B cell (primary cell): ENCODE results near the gene PITRM1. TPM values are rescaled to one million over a fixed set of nuclear protein-coding genes. Genes with fewer than 3 reads are reported as not detected.

Experiments used
- ATAC-seq: fragments of 200-7000 bp; cut with Tn5 transposase; one replicate; pipeline ENCODE4 v1.10.0; 2021; ENCODE audit warnings: low read depth, mild to moderate bottlenecking, moderate number of reproducible peaks, moderate library complexity
- CTCF ChIA-PET: fragments of 350-600 bp; sonication (Branson Sonifier 250); formaldehyde crosslinking; loops from one replicate; lab custom pipeline; 2021; ENCODE audit warnings: antibody characterized with exemption, inconsistent platforms; lab: Charles Lee
- POLR2A ChIA-PET: fragments of 350-600 bp; sonication (Branson Sonifier 250); formaldehyde crosslinking; loops from one replicate; lab custom pipeline; 2021; ENCODE audit warnings: antibody characterized with exemption; lab: Charles Lee
- DNase-seq: peaks from one replicate; pipeline ENCODE4 v3.0.0; 2013
- H2AFZ ChIP-seq: 2 replicates; pipeline ENCODE4 v1.6.1; 2012; ENCODE audit warnings: mild to moderate bottlenecking, low read depth, low read length; ENCODE audit not compliant: insufficient read depth, poor library complexity, severe bottlenecking
- H3K27ac ChIP-seq, 2 donors: 1 replicate in 1 of 2; 2 replicates in 1 of 2; pipeline ENCODE4 v1.5.1; 2012 to 2013; ENCODE audit warnings: low read length in 2 of 2, mild to moderate bottlenecking in 2 of 2, moderate library complexity in 1 of 2
- H3K27me3 ChIP-seq, 4 experiments: fragments of 200-600 bp in 1 of 4; sonication (generic) in 1 of 4; replicated peaks in 1 of 4; 1 replicate in 2 of 4; 2 replicates in 2 of 4; pipeline versions ENCODE4 v1.6.1 to v1.7.0; 2013 to 2016; ENCODE audit warnings: low read length in 3 of 4, mild to moderate bottlenecking in 2 of 4, mixed read lengths in 1 of 4, moderate library complexity in 1 of 4; ENCODE audit not compliant: insufficient read depth in 4 of 4, control insufficient read depth in 3 of 4; ENCODE audit errors: control extremely low read depth in 1 of 4
- H3K36me3 ChIP-seq, 2 experiments: replicated peaks in 1 of 2; 1 replicate in 1 of 2; 2 replicates in 1 of 2; pipeline versions ENCODE4 v1.6.1 to v1.7.1; 2013; ENCODE audit warnings: low read length in 1 of 2; ENCODE audit not compliant: insufficient read depth in 2 of 2, control insufficient read depth in 1 of 2; ENCODE audit errors: control extremely low read depth in 1 of 2, extremely low read depth in 1 of 2
- H3K4me1 ChIP-seq, 2 donors: fragments of 200-600 bp in 1 of 2; sonication (generic) in 1 of 2; 1 replicate in 1 of 2; 2 replicates in 1 of 2; pipeline versions ENCODE4 v1.5.1 to v1.6.1; 2013 to 2017; ENCODE audit warnings: low read length in 2 of 2; ENCODE audit not compliant: control insufficient read depth in 2 of 2, insufficient read depth in 2 of 2
- H3K4me2 ChIP-seq: replicated peaks from 2 replicates; pipeline ENCODE3; 2012; ENCODE audit warnings: mild to moderate bottlenecking, low read depth, low read length; ENCODE audit not compliant: poor library complexity, severe bottlenecking
- H3K4me3 ChIP-seq, 5 experiments: fragments of 200-600 bp in 1 of 5; sonication (generic) in 1 of 5; 1 replicate in 3 of 5; 2 replicates in 2 of 5; pipeline versions ENCODE4 v1.5.1 to v1.7.0; 2011 to 2016; ENCODE audit warnings: low read length in 4 of 5, mild to moderate bottlenecking in 4 of 5, low read depth in 2 of 5, control low read depth in 1 of 5, moderate library complexity in 1 of 5; ENCODE audit not compliant: insufficient read depth in 1 of 5; ENCODE audit errors: control extremely low read depth in 1 of 5, extremely low read depth in 1 of 5
- H3K79me2 ChIP-seq: fragments of 200-600 bp; sonication (generic); one replicate; pipeline ENCODE4 v1.6.0; 2016; ENCODE audit warnings: low read length; ENCODE audit not compliant: control insufficient read depth, insufficient read depth
- H3K9ac ChIP-seq: fragments of 200-600 bp; sonication (generic); 2 replicates; pipeline ENCODE4 v1.6.1; 2017; ENCODE audit warnings: mild to moderate bottlenecking, low read length, moderate library complexity
- H3K9me3 ChIP-seq, 3 donors: one replicate each; pipeline versions ENCODE4 v1.6.1 to v1.7.1; 2013; ENCODE audit warnings: low read length in 2 of 3; ENCODE audit not compliant: control insufficient read depth in 2 of 3, insufficient read depth in 1 of 3; ENCODE audit errors: control extremely low read depth in 1 of 3
- H4K20me1 ChIP-seq: 2 replicates; pipeline ENCODE4 v1.6.0; 2012; ENCODE audit warnings: mild to moderate bottlenecking, low read length; ENCODE audit not compliant: insufficient read depth, control insufficient read depth, poor library complexity, severe bottlenecking
- H3K27ac Mint-ChIP-seq: one replicate; pipeline ENCODE4 v1.8.0; 2021; ENCODE audit warnings: mixed read lengths
- H3K27me3 Mint-ChIP-seq: one replicate; pipeline ENCODE4 v1.8.0; 2021; ENCODE audit warnings: mixed read lengths
- H3K4me1 Mint-ChIP-seq: one replicate; pipeline ENCODE4 v1.8.0; 2021; ENCODE audit warnings: mixed read lengths
- H3K4me3 Mint-ChIP-seq: one replicate; pipeline ENCODE4 v1.8.0; 2021; ENCODE audit warnings: mixed read lengths
- H3K9me3 Mint-ChIP-seq: one replicate; pipeline ENCODE4 v1.8.0; 2022; ENCODE audit warnings: mixed read lengths; ENCODE audit not compliant: insufficient read depth
- CTCF ChIP-seq: fragments of 200-600 bp; IDR thresholded peaks from one replicate; pipeline ENCODE4 v1.8.0; 2022; ENCODE audit warnings: antibody characterized with exemption, mild to moderate bottlenecking
- EZH2 ChIP-seq: IDR thresholded peaks from 2 replicates; pipeline ENCODE4 v1.6.1; 2012; ENCODE audit warnings: borderline replicate concordance, low read depth, mild to moderate bottlenecking, moderate library complexity, low read length; ENCODE audit not compliant: insufficient read depth, poor library complexity, severe bottlenecking
- WGBS: methylation state at CpG from one replicate; pipeline ENCODE4 v1.1.5; 2013; ENCODE audit warnings: missing lambda C conversion rate; ENCODE audit not compliant: insufficient coverage; 5-methylcytosine and 5-hydroxymethylcytosine counted together
- intact Hi-C: fragments of 100-400 bp; cut with micrococcal nuclease; formaldehyde crosslinking; loops from one replicate; pipeline ENCODE4 v1.10.0; 2022
- polyA plus RNA-seq: library from polyadenylated mRNA; depleted of rRNA; stranded (reverse); fragments of >200 nt; gene quantifications from 2 replicates; pipeline ENCODE4 v1.2.3, GENCODE V29; 2012
- total RNA-seq, 2 donors: library from RNA; stranded (reverse); fragments of 120-200 nt in 1 of 2; gene quantifications; 1 replicate in 1 of 2; 2 replicates in 1 of 2; pipeline versions ENCODE4 v1.2.3 to v1.2.4, GENCODE V29; 2013 to 2022

The PITRM1 gene
- total and polyA plus RNA-seq, 2 donors (not counting 1 experiment from before 2014, with no cell fraction given), result 50.7 to 71.1 TPM

- no peaks in the 10 kb centered on the region for H3K27me3 ChIP-seq
- no peak overlapping the region for H3K4me2 ChIP-seq
- Mint-ChIP-seq H3K9me3 (no peaks in the 10 kb centered on the region), H3K27ac (no peak overlapping the region), H3K4me1 (peaks cover 16% of the 10 kb centered on the region), H3K27me3 (no peaks in the 10 kb centered on the region), H3K4me3 (no peak overlapping the region)
- H3K4me1 ChIP-seq, result peaks cover 7 to 17% of the 10 kb centered on the region in 2 donors
- TF ChIP-seq EZH2, result no peak
- no peak for TF ChIP-seq CTCF
- ATAC-seq (no peak), DNase-seq (no peak)
- H3K4me3 ChIP-seq, result no peak overlapping the region
- no peaks in the 10 kb centered on the region for H4K20me1 ChIP-seq
- no peak overlapping the region for H3K9ac ChIP-seq
- 92% methylated on average over 10 of the region's 10 CpGs for WGBS
- H3K27ac ChIP-seq, result no peak overlapping the region
- intact Hi-C loops, result loop anchor here (5.0 to 10.0 kb wide), 2 partner anchors 318 to 615 kb away; partner anchors contain the start of gene KLF6
- ChIA-PET POLR2A (no interaction called here), CTCF (no interaction called here)
- peaks cover 0 to 52% of the 10 kb centered on the region in 2 experiments for H3K36me3 ChIP-seq
- no peak overlapping the region for H2AFZ ChIP-seq
- H3K9me3 ChIP-seq, result peaks cover 0 to 8% (median 0%) of the 10 kb centered on the region in 3 donors
- peaks cover 30% of the 10 kb centered on the region for H3K79me2 ChIP-seq
Measured at GRCh38 chr10:3169673-3170072, 2.9 kb downstream of the PITRM1 start.

GRCh38 chr10:3169271-3169670, 3.3 kb downstream of the PITRM1 start:
- Histone ChIP-seq H3K4me3 (no peak overlapping the region), H3K9ac (no peak overlapping the region), H2AFZ (no peak overlapping the region), H3K79me2 (peaks cover 30% of the 10 kb centered on the region), H3K27me3 (no peaks in the 10 kb centered on the region), H3K4me1 (peaks cover 7 to 17% of the 10 kb centered on the region in 2 donors), H3K4me2 (no peak overlapping the region), H3K36me3 (peaks cover 0 to 55% of the 10 kb centered on the region in 2 experiments), H3K27ac (no peak overlapping the region), H4K20me1 (no peaks in the 10 kb centered on the region), H3K9me3 (peaks cover 0 to 8% (median 0%) of the 10 kb centered on the region in 3 donors)
- H3K9me3 Mint-ChIP-seq, result no peaks in the 10 kb centered on the region
- DNase-seq, result no peak
- POLR2A ChIA-PET, result no interaction called here
- intact Hi-C loops, result no loop called here
- H3K4me3 Mint-ChIP-seq, result no peak overlapping the region
- ATAC-seq, result no peak
- no peaks in the 10 kb centered on the region for H3K27me3 Mint-ChIP-seq
- no peak overlapping the region for H3K27ac Mint-ChIP-seq
- CTCF ChIA-PET, result no interaction called here
- 88% methylated on average over 10 of the region's 10 CpGs for WGBS
- no peak for TF ChIP-seq CTCF
- TF ChIP-seq EZH2, result no peak
- H3K4me1 Mint-ChIP-seq, result peaks cover 16% of the 10 kb centered on the region
